Raji (cell line): Measurements from ENCODE around the gene SEPTIN5.

Experiments used
- POLR2A ChIP-seq: IDR thresholded peaks from 2 replicates; pipeline ENCODE4 v1.6.1; 2011; ENCODE audit warnings: low read depth, low read length, control low read depth; ENCODE audit not compliant: insufficient read depth

SEPTIN5 gene

DNA sequence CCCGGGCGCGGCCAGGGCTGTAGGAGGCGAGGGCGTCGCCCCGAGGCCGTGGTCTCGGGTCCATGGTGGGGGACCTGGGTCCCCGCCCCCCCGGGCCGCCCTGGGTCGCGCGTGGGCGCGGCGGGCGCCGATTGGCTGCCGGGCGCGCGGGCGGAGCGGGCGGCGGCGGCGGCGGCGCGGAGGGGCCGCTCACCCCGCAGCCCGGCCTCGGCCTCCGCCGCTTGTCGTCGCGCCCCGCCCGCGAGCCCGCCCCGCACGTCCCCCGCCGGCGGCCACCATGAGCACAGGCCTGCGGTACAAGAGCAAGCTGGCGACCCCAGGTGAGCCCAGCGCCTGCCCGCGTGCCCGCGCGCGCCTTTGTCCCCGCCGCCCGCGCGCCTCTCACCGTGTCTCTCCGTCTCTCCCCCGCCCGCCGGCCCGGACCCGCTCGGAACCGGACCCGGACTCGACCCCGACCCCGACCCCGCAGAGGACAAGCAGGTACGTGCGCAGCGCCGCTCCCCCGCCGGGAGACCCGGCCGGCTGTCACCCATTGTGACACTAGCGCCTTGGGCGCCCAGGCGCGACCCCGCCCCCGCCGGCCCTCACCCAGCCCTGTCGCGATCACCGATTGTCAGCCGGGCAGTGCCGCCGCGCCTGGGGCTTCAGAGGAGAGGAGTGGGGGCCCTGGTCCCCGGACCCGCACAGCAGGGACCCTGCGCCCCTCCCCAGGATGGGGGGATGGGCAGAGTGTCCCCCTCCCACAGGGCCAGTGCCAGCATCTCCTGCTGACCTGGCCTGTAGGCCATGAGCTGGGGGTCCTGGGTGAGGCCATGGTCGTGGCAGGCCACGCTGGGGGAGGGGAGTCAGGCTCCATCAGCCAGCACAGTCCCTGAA, at the start of gene SEPTIN5:
Gene SEPTIN5 (plus strand): TSS at position 192 of the 876 bp plus-strand sequence. CDS start 86 bp downstream, at position 278.
- no peak for TF ChIP-seq POLR2A

DNA sequence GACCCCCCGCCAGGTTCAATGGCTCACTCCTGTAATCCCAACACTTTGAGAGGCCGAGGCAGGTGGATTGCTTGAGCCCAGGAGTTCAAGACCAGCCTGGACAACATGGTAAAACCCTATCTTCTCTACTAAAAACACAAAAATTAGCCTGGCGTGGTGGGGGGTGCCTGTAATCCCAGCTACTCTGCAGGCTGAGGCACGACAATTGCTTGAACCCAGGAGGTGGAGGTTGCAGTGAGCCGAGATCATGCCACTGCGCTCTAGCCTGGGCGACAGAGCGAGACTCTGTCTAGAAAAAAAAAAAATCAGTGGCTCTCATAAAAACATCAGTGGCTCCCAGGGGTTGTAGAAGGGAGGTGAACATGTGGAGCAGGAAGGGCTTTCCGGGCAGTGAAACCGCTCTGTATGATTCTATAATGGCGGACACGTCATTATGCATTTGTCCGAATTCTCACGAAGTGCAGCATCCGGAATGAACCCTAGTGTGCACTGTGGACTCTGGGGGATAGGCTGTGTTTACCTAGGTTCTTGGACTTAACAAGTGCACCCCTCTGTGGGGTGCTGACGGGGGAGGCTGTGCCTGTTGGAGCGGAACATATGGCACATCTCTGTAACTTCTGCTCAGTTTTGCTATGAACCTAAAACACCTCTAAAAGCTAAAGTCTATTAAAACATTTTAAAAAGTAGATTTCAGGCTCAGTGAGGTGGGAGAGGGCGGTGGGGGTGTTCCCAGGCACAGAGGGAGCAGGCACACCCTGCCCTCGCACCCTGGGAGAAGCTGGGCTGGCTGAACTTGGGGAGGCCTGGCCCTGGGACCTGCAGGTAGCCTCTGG, 49.1 kb upstream of the SEPTIN5 start:
- no peak for TF ChIP-seq POLR2A

- no peak for TF ChIP-seq POLR2A
Measured at GRCh38 chr22:19665784-19666672, 48.3 kb upstream of the SEPTIN5 start.

DNA sequence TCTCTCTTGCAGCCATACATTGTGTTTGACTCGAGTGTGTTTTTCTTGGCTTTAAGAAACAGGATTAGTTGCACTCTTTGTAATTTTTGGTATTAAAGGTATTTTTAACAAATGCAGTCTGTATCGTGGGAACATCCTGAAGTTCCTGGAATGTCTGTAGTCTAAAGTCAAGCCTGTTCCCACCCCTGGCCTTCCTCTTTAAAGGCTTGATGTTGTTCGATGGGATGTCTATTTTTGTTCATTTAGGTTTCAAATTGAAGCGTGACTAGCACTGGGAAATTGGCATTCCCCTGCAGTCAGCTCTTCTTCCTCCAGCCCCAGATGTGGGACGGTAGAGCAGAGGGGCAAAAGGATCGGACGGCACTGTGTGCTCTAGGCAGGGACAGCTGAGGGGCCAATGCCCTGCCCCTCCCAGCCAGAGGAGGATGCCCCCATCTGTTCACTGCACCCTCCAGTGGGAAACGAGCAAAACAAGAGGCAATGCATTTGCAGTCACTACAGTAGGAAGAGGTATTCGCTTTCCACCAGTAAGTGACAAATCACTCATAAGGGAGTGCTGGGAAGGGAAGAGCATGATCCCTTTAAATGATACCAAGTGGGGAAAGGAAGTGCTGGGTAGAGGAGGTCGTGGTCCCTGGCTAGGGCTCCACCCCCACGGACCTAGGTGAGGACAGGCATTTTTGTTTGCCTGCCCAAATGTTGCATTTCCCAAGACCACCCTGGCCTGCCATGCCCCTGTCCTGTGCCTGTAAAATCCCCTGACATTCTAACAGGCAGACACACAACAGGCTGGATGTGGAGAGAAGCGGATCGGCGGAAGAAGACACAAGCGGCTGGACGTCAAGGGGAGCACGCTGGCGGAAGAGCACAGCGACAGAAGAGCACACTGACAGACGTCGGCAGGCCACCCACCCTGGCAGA, 47.4 kb upstream of the SEPTIN5 start:
- TF ChIP-seq POLR2A = no peak

DNA sequence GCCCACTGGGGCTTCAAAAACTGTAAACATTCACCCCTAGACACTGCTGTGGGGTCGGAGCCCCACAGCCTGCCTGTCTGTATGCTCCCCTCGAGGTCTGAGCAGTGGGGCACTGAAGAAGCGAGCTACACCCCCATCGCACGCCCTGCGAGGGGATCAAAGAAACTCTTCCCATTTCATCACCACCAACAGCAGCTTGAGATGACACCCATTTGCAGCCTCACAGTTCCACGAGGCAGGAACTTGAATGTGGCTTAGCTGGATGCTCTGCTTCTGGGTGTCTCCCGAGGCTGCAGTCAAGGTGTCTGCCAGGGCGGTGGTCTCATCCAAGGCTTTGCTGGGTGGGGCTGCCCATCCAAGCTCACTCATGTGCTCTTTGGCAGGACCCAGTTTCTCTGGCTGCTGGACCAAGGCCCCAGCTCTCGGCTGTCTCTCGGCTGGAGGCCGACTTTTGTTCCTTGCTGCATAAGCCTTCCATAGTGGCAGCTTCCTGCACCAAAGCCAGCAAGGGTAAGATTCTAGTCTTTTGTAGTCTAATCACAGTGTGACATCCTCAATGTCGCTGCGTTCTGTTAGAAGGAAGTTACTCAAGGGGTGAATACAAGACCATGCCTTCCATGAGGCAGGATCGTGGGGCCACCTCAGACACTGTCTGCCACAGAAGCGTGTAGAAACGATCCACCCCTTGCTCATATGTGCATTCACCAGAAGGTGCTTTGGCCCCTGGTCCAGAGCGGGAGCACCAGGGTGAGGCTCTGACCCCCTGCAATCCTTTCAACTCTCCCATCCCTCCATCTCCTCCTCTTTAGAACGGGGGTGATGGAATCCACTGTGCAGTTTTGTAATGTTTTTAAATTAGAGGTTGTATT, 46.2 kb upstream of the SEPTIN5 start:
- TF ChIP-seq POLR2A = no peak

DNA sequence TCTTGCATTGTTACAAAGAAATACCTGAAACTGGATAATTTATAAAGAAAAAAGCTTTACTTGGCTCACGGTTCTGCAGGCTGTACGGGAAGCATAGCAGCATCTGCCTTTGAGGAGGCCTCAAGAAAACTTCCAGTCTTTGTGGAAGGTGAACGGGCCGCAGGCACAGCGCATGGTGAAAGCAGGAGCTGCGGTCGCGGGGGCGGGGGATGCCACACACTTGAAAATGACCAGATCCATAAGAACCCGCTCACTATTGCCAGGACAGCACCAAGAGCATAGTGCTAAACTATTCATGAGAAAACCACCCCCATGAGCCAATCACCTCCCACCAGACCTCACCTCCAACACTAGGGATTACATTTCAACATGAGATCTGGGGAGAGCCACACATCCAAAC, 45.6 kb upstream of the SEPTIN5 start:
- no peak for TF ChIP-seq POLR2A

DNA sequence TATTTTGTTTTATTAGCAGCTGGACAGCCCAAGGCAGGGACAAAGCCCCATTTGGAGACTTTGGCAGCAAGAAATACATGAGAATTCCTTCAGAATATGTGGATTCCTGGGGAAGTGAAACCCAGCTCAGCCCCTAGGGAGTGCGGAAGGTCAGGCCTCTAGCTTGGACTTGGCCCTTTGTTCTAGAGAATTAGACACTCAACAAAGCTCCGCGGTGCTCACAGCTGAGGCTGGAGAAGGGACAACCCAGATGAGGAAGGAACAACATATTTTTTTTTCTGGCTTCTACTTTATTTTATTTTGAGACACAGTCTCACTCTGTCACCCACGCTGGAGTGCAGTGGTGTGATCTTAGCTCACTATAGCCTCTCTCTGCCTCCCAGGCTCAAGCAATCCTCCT, 44.7 kb upstream of the SEPTIN5 start:
- no peak for TF ChIP-seq POLR2A

- no peak for TF ChIP-seq POLR2A
Measured at GRCh38 chr22:19671316-19671715, 43.0 kb upstream of the SEPTIN5 start.

DNA sequence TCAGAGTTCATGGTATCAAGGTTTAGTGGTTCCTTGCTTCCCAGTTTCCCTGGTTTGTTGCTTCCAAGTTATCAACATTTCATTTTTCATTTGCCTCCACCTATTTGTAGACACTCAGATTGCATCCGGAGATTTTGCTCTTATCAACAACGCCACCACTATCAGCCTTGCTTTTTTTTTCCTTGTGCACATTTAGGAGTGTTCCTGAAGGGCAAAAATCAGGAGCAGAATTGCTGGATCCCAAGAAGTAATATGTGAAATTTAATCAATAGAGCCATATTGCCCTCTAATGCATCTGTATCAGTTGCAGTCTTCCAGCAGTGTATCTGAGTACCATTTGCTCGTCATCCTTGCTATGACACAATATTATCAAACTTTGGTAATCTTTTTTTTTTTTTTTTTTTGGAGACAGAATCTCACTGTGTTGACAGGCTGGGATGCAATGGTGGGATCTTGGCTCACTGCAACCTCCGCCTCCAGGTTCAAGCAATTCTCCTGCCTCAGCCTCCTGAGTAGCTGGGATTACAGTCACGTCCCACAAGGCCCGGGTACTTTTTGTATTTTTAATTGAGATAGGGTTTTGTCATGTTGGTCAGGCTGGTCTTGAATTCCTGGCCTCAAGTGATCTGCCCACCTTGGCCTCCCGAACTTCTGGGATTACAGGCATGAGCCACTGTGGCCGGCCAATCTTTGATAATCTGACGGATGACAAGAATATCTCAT, 42.1 kb upstream of the SEPTIN5 start:
- TF ChIP-seq POLR2A = no peak

DNA sequence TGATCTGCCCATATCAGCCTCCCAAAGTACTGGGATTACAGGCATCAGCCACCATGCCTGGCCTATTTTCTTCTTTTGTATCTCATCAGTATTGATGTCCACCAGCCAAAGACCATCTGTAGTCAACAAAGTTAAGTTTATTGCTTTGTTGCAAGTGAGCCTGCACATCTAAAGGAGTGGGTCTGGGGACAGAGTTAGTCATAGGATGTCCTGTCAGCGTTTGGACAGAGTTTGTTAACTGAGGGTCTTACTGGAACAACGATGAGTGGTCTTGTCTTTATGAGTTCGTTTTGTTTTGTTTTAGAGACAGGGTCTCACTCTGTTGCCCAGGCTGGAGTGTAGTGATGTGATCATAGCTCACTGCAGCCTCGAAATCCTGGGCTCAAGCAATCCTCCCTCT, 40.6 kb upstream of the SEPTIN5 start:
- TF ChIP-seq POLR2A = no peak

- TF ChIP-seq POLR2A = no peak
Measured at GRCh38 chr22:19674129-19674928, 40.0 kb upstream of the SEPTIN5 start.

DNA sequence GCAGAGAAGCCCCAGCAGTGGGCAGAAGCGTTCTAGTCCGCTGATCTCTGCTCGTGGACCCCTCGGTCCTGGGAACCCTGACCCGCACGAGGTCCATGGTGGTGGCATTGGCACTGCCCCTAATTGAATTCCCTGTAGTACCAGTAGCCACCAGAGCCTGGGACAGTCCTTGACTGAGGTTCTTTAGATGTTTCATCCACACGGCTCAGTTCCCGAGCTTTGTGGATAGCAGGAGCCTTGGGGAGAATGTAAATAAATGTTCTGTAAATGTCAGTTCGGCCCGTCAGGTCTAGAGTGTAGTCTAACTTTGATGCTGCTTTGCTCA, 39.4 kb upstream of the SEPTIN5 start:
- no peak for TF ChIP-seq POLR2A

GRCh38 chr22:19675428-19675827, 38.9 kb upstream of the SEPTIN5 start:
- no peak for TF ChIP-seq POLR2A
